ENCODE measurements around the gene CCL18. TPM values are rescaled to one million over a fixed set of nuclear protein-coding genes. Genes with fewer than 3 reads are reported as not detected.
"Not testable (repeated sequence)": the region's sequence is repeated elsewhere in the genome, so short reads cannot be mapped to it uniquely, and the experiment has no call there.

The CCL18 gene
- total and polyA plus RNA-seq, 5 experiments from 2014 or later: not detected

GRCh38 chr17:36092230-36092629 is 28.2 kb downstream of the CCL18 start:
- DNase-seq: no peak

GRCh38 chr17:36092715-36093114 is 28.6 kb downstream of the CCL18 start:
- DNase-seq, H3K27ac Mint-ChIP-seq, ATAC-seq, H3K9me3 Mint-ChIP-seq, H3K4me3 Mint-ChIP-seq, H3K36me3 Mint-ChIP-seq, POLR2A ChIA-PET: not testable (repeated sequence)
- peaks cover 8 to 37% (median 29%) of the 10 kb centered on the region in 5 donors for H3K27me3 Mint-ChIP-seq
- peaks cover 4 to 70% (median 8%) of the 10 kb centered on the region in 4 donors for H3K4me1 Mint-ChIP-seq

More at GRCh38 chr17:36092230-36092629, 28.2 kb downstream of the CCL18 start:
- no peak for ATAC-seq
- POLR2A ChIA-PET: no interaction called here
- Mint-ChIP-seq H3K27ac (no peak overlapping the region), H3K9me3 (peaks cover 0 to 3% (median 0%) of the 10 kb centered on the region in 9 donors), H3K4me1 (peaks cover 4 to 69% (median 8%) of the 10 kb centered on the region in 4 donors), H3K27me3 (peaks cover 8 to 37% (median 29%) of the 10 kb centered on the region in 5 donors), H3K36me3 (no peaks in the 10 kb centered on the region), H3K4me3 (peak overlapping the region in 1 of 10 donors; percentile 9)

GRCh38 chr17:36094232-36094631 is 30.2 kb downstream of the CCL18 start:
- Mint-ChIP-seq H3K4me3 (no peak overlapping the region), H3K4me1 (peaks cover 4 to 64% (median 8%) of the 10 kb centered on the region in 4 donors), H3K27me3 (peaks cover 8 to 46% (median 25%) of the 10 kb centered on the region in 5 donors), H3K9me3 (peaks cover 0 to 3% (median 0%) of the 10 kb centered on the region in 9 donors), H3K27ac (peak overlapping the region in 1 of 10 donors; percentile 48), H3K36me3 (no peaks in the 10 kb centered on the region)
- DNase-seq: no peak
- POLR2A ChIA-PET: no interaction called here
- no peak for ATAC-seq

GRCh38 chr17:36094746-36095145 is 30.7 kb downstream of the CCL18 start:
- Mint-ChIP-seq H3K36me3 (no peaks in the 10 kb centered on the region), H3K4me3 (peak overlapping the region in 1 of 10 donors; percentile 12), H3K4me1 (peaks cover 4 to 64% (median 6%) of the 10 kb centered on the region in 4 donors), H3K27me3 (peaks cover 8 to 47% (median 21%) of the 10 kb centered on the region in 5 donors), H3K27ac (peak overlapping the region in 2 of 10 donors; percentile 31 to 48), H3K9me3 (peaks cover 0 to 2% (median 0%) of the 10 kb centered on the region in 9 donors)
- POLR2A ChIA-PET: no interaction called here
- ATAC-seq (no peak), DNase-seq (no peak)

GRCh38 chr17:36095992-36096391 is 31.9 kb downstream of the CCL18 start:
- Mint-ChIP-seq H3K4me3 (no peak overlapping the region), H3K9me3 (no peaks in the 10 kb centered on the region), H3K4me1 (peaks cover 0 to 62% (median 2%) of the 10 kb centered on the region in 4 donors), H3K36me3 (no peaks in the 10 kb centered on the region), H3K27me3 (peaks cover 8 to 48% (median 20%) of the 10 kb centered on the region in 5 donors), H3K27ac (no peak overlapping the region)
- POLR2A ChIA-PET: no interaction called here
- ATAC-seq (no peak), DNase-seq (no peak)

GRCh38 chr17:36099004-36099403 is 34.9 kb downstream of the CCL18 start:
- DNase-seq, H3K9me3 Mint-ChIP-seq, H3K27ac Mint-ChIP-seq, POLR2A ChIA-PET, H3K4me3 Mint-ChIP-seq, ATAC-seq, H3K36me3 Mint-ChIP-seq: not testable (repeated sequence)
- H3K4me1 Mint-ChIP-seq: peaks cover 0 to 54% (median 5%) of the 10 kb centered on the region in 4 donors
- peaks cover 2 to 47% (median 10%) of the 10 kb centered on the region in 5 donors for H3K27me3 Mint-ChIP-seq

- H3K27me3 Mint-ChIP-seq: peaks cover 3 to 65% (median 28%) of the 10 kb centered on the region in 5 donors
- DNase-seq (peak in 3 of 10 donors; percentile 15 to 45 (median 31)), ATAC-seq (peak; percentile 20 to 72)
- POLR2A ChIA-PET, H3K9me3 Mint-ChIP-seq, H3K36me3 Mint-ChIP-seq: not testable (repeated sequence)
- H3K4me3 Mint-ChIP-seq: peak within 1 kb of the TSS in 6 of 10 donors; percentile 46 to 93 (median 73)
- peaks cover 0 to 73% (median 5%) of the 10 kb centered on the region in 4 donors for H3K4me1 Mint-ChIP-seq
- peak within 1 kb of the TSS in 5 of 10 donors; percentile 49 to 93 (median 82) for H3K27ac Mint-ChIP-seq
Measured at GRCh38 chr17:36103401-36103975, 39.4 kb downstream of the CCL18 start, which contains the start of gene CCL4. TSS of gene CCL4 (plus strand) at chr17:36103827. CDS start at chr17:36103906, 79 bp downstream.

GRCh38 chr17:36104246-36104645 is 40.2 kb downstream of the CCL18 start:
- H3K4me1 Mint-ChIP-seq: peaks cover 0 to 68% (median 5%) of the 10 kb centered on the region in 4 donors
- H3K9me3 Mint-ChIP-seq, DNase-seq, ATAC-seq, H3K36me3 Mint-ChIP-seq, POLR2A ChIA-PET: not testable (repeated sequence)
- peak overlapping the region in 5 of 10 donors; percentile 49 to 93 (median 81) for H3K27ac Mint-ChIP-seq
- peak overlapping the region in 6 of 10 donors; percentile 46 to 92 (median 73) for H3K4me3 Mint-ChIP-seq
- H3K27me3 Mint-ChIP-seq: peaks cover 3 to 58% (median 28%) of the 10 kb centered on the region in 5 donors

- Mint-ChIP-seq H3K27ac (peak overlapping the region in 5 of 10 donors; percentile 49 to 93 (median 81)), H3K36me3 (no peaks in the 10 kb centered on the region), H3K4me3 (peak overlapping the region in 6 of 10 donors; percentile 46 to 92 (median 73)), H3K27me3 (peaks cover 3 to 53% (median 28%) of the 10 kb centered on the region in 5 donors), H3K4me1 (peaks cover 0 to 63% (median 5%) of the 10 kb centered on the region in 4 donors), H3K9me3 (no peaks in the 10 kb centered on the region)
- DNase-seq (no peak), ATAC-seq (no peak)
- POLR2A ChIA-PET: no interaction called here
Measured at GRCh38 chr17:36104701-36105181, 40.7 kb downstream of the CCL18 start.

GRCh38 chr17:36105781-36106492 is 41.9 kb downstream of the CCL18 start:
- Mint-ChIP-seq H3K27ac (peak overlapping the region in 3 of 10 donors; percentile 65 to 93 (median 91)), H3K4me1 (peaks cover 0 to 58% (median 5%) of the 10 kb centered on the region in 4 donors), H3K9me3 (no peaks in the 10 kb centered on the region), H3K4me3 (peak overlapping the region in 3 of 10 donors; percentile 1 to 92 (median 92)), H3K36me3 (no peaks in the 10 kb centered on the region), H3K27me3 (peaks cover 3 to 44% (median 22%) of the 10 kb centered on the region in 5 donors)
- POLR2A ChIA-PET: no interaction called here
- DNase-seq (no peak), ATAC-seq (no peak)

- Mint-ChIP-seq H3K27ac (peak overlapping the region in 2 of 10 donors; percentile 49 to 65), H3K36me3 (no peaks in the 10 kb centered on the region), H3K9me3 (no peaks in the 10 kb centered on the region), H3K27me3 (peaks cover 3 to 44% (median 22%) of the 10 kb centered on the region in 5 donors), H3K4me3 (no peak overlapping the region), H3K4me1 (peaks cover 0 to 60% (median 5%) of the 10 kb centered on the region in 4 donors)
- POLR2A ChIA-PET: no interaction called here
- no peak for ATAC-seq
- no peak for DNase-seq
Measured at GRCh38 chr17:36106493-36106835, 42.4 kb downstream of the CCL18 start.

- Mint-ChIP-seq H3K27me3 (peaks cover 3 to 40% (median 22%) of the 10 kb centered on the region in 5 donors), H3K36me3 (no peaks in the 10 kb centered on the region), H3K27ac (peak overlapping the region in 3 of 10 donors; percentile 4 to 38 (median 34)), H3K4me1 (peaks cover 0 to 56% (median 5%) of the 10 kb centered on the region in 4 donors), H3K9me3 (peaks cover 0 to 2% (median 0%) of the 10 kb centered on the region in 9 donors), H3K4me3 (peak overlapping the region in 2 of 10 donors; percentile 14 to 20)
- DNase-seq: peak in 1 of 10 donors; percentile 42
- POLR2A ChIA-PET: no interaction called here
- no peak for ATAC-seq
Measured at GRCh38 chr17:36107660-36108059, 43.6 kb downstream of the CCL18 start.
